Measurements from ENCODE around the gene TRIM51G.
"Not testable (repeated sequence)": the region's sequence is repeated elsewhere in the genome, so short reads cannot be mapped to it uniquely, and the experiment has no call there.

Gene TRIM51G

GRCh38 chr11:48983785-48984184 lies at the start of gene TRIM51G:
Gene TRIM51G (minus strand): TSS chr11:48983885. CDS start chr11:48981695, 2,190 bp downstream.
- not testable (repeated sequence) for DNase-seq (ENCODE audit: low read depth)

GRCh38 chr11:49028523-49028922 lies 44.8 kb upstream of the TRIM51G start, which contains the start of gene TRIM49B:
Gene TRIM49B (plus strand): TSS chr11:49028823. CDS start chr11:49031600, 2,777 bp downstream.
- not testable (repeated sequence) for DNase-seq (ENCODE audit: low read depth)

More at GRCh38 chr11:48983785-48984184, at the start of gene TRIM51G:
- not testable (repeated sequence) for H3K4me3 ChIP-seq (ENCODE audit: low read depth, low read length)

GRCh38 chr11:48968592-48968991 lies 15.1 kb downstream of the TRIM51G start:
- DNase-seq (ENCODE audit: low read depth); H3K4me3 ChIP-seq (ENCODE audit: low read depth, low read length): not testable (repeated sequence)

More at GRCh38 chr11:49028523-49028922, 44.8 kb upstream of the TRIM51G start, which contains the start of gene TRIM49B:
- H3K4me3 ChIP-seq (ENCODE audit: low read depth, low read length): not testable (repeated sequence)

- not testable (repeated sequence) for H3K4me3 ChIP-seq (ENCODE audit: low read depth, low read length); DNase-seq (ENCODE audit: low read depth)
These were observed 28.2 kb downstream of the TRIM51G start for GRCh38 chr11:48955315-48956049.

GRCh38 chr11:48945796-48946195 lies 37.9 kb downstream of the TRIM51G start:
- DNase-seq (ENCODE audit: low read depth); H3K4me3 ChIP-seq (ENCODE audit: low read depth, low read length): not testable (repeated sequence)
